Stimulated activated CD8-positive, alpha-beta memory T cell treated with anti-CD3 and anti-CD28 coated beads, Interleukin-15, amount 100 ng/mL, for 4 hours (primary cell): Measurements from ENCODE around the gene PTOV1.
"Not testable (repeated sequence)": the region's sequence is repeated elsewhere in the genome, so short reads cannot be mapped to it uniquely, and the experiment has no call there.

ENCODE experiments used
- DNase-seq, 2 donors: peaks; one replicate each; pipeline ENCODE4 v3.0.0-alpha.2; 2020; ENCODE audit warnings: low read depth in 2 of 2

The PTOV1 gene

GRCh38 chr19:49817964-49818648, 32.9 kb upstream of the PTOV1 start, which contains the start of gene MED25:
Gene MED25 (plus strand): TSS chr19:49818289. CDS start chr19:49818342, 53 bp downstream.
- peak; percentile 67 to 78 for DNase-seq

- no peak for DNase-seq
Observed at GRCh38 chr19:49818649-49819370, 32.1 kb upstream of the PTOV1 start.

- not testable (repeated sequence) for DNase-seq
Observed at GRCh38 chr19:49819452-49820115, 31.4 kb upstream of the PTOV1 start.

GRCh38 chr19:49820125-49820524, 30.8 kb upstream of the PTOV1 start:
- no peak for DNase-seq

- no peak for DNase-seq
Observed at GRCh38 chr19:49823472-49823871, 27.5 kb upstream of the PTOV1 start.

- no peak for DNase-seq
Observed at GRCh38 chr19:49824662-49825061, 26.3 kb upstream of the PTOV1 start.

- DNase-seq, result no peak
Observed at GRCh38 chr19:49827034-49827433, 23.9 kb upstream of the PTOV1 start.

- no peak for DNase-seq
Observed at GRCh38 chr19:49829200-49829599, 21.8 kb upstream of the PTOV1 start.

- no peak for DNase-seq
Observed at GRCh38 chr19:49829721-49830120, 21.2 kb upstream of the PTOV1 start.

- DNase-seq, result no peak
Observed at GRCh38 chr19:49830766-49831165, 20.2 kb upstream of the PTOV1 start.

GRCh38 chr19:49831592-49831991, 19.4 kb upstream of the PTOV1 start:
- DNase-seq, result no peak

GRCh38 chr19:49832556-49832955, 18.4 kb upstream of the PTOV1 start:
- DNase-seq, result no peak

GRCh38 chr19:49833599-49833998, 17.4 kb upstream of the PTOV1 start:
- DNase-seq, result no peak

- DNase-seq, result no peak
Observed at GRCh38 chr19:49835562-49835961, 15.4 kb upstream of the PTOV1 start.

GRCh38 chr19:49836176-49837008, 14.6 kb upstream of the PTOV1 start:
- DNase-seq, result no peak

- no peak for DNase-seq
Observed at GRCh38 chr19:49837009-49837310, 14.0 kb upstream of the PTOV1 start.

- no peak for DNase-seq
Observed at GRCh38 chr19:49837425-49837824, 13.5 kb upstream of the PTOV1 start.

- no peak for DNase-seq
Observed at GRCh38 chr19:49838885-49839588, 11.9 kb upstream of the PTOV1 start.

GRCh38 chr19:49839713-49840112, 11.2 kb upstream of the PTOV1 start:
- no peak for DNase-seq

- DNase-seq, result no peak
Observed at GRCh38 chr19:49840321-49840720, 10.6 kb upstream of the PTOV1 start.

GRCh38 chr19:49840736-49841249, 10.2 kb upstream of the PTOV1 start:
- DNase-seq, result no peak
